Spleen (tissue), 7 donors: Measurements from ENCODE around the gene EIF3A.

ENCODE experiments used
- POLR2A ChIP-seq, 3 donors: fragments of 450-650 bp; IDR thresholded peaks; one replicate each; pipeline ENCODE4 v1.5.1; 2017; ENCODE audit warnings: antibody characterized with exemption in 3 of 3, mild to moderate bottlenecking in 1 of 3
- TF ChIP-seq, protein P1 (sequence below), 11 experiments: fragments of 200-600 bp in 7 of 11; fragments of 450-650 bp in 4 of 11; sonication (generic) in 4 of 11; IDR thresholded peaks in 8 of 11; conservative IDR thresholded peaks in 3 of 11; 1 replicate in 7 of 11; 2 replicates in 4 of 11; pipeline versions ENCODE4 v1.4.0 to v1.8.0; 2016 to 2021; ENCODE audit warnings: antibody characterized with exemption in 11 of 11, inconsistent platforms in 4 of 11, mild to moderate bottlenecking in 1 of 11
- donor health status: DM: no; HTN: no; CAD: no; lungs with moderate emphysema.
- donor health status: DM: no; HTN: no; CAD: no.
- donor health status: DM: no; HTN: no; CAD: no.

DNA sequence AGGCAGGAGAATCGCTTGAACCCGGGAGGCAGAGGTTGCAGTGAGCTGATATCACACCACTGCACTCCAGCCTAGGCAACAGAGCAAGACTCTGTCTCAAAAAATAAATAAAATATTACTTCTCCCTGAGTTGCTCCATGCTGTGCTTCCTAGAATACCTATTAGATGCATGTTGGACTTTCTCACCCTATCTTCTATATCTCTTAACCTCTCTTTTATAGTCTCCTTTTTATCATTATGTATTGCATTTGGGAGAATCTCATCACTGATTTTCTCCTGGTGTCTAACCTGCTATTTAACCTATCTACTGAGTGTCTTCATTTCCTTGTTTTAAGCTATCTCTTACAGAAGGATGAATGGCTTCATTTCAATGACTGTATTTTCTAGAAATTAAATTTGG lies 83.2 kb downstream of the EIF3A start:
- TF ChIP-seq POLR2A (IDR thresholded peaks at IDR 0.05) = no peak
- TF ChIP-seq, protein P1, sequence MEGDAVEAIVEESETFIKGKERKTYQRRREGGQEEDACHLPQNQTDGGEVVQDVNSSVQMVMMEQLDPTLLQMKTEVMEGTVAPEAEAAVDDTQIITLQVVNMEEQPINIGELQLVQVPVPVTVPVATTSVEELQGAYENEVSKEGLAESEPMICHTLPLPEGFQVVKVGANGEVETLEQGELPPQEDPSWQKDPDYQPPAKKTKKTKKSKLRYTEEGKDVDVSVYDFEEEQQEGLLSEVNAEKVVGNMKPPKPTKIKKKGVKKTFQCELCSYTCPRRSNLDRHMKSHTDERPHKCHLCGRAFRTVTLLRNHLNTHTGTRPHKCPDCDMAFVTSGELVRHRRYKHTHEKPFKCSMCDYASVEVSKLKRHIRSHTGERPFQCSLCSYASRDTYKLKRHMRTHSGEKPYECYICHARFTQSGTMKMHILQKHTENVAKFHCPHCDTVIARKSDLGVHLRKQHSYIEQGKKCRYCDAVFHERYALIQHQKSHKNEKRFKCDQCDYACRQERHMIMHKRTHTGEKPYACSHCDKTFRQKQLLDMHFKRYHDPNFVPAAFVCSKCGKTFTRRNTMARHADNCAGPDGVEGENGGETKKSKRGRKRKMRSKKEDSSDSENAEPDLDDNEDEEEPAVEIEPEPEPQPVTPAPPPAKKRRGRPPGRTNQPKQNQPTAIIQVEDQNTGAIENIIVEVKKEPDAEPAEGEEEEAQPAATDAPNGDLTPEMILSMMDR (IDR thresholded peaks at IDR 0.05 in 8 of 11, conservative IDR thresholded peaks at IDR 0.05 in 3 of 11) = no peak
